NCI-H748 treated with DMSO at 0.1 percent for 48 hours (cell line): ENCODE data around the gene LRRC72.
"Not testable (repeated sequence)": the region's sequence is repeated elsewhere in the genome, so short reads cannot be mapped to it uniquely, and the experiment has no call there.

Source experiments
- DNase-seq: peaks from one replicate; lab custom pipeline; 2025; lab: John Stamatoyannopoulos, UW

Gene LRRC72

GRCh38 chr7:16528520-16528919 is 1.9 kb downstream of the LRRC72 start:
- no peak for DNase-seq

- no peak for DNase-seq
Measured at GRCh38 chr7:16529697-16530096, 3.1 kb downstream of the LRRC72 start.

GRCh38 chr7:16531707-16532106 is 5.1 kb downstream of the LRRC72 start:
- no peak for DNase-seq

GRCh38 chr7:16532272-16532671 is 5.6 kb downstream of the LRRC72 start:
- no peak for DNase-seq

DNA sequence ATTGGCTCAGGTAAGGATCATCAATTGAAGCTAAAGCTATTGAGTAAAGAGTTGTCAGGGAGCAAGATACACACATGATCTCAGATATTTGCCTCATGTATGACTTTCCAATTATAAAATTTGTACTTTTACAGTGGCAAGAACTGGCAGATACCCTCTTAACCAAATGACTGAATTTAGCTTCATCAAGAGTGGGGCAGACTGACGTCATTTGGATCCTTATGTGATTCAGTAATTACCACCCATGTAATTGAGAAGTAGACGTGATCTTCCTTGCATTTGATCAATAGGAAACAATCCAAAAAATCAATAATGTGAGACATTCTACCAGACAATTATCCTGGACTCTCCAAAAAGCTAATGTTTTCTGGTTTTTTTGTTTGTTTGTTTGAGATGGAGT is 8.9 kb downstream of the LRRC72 start:
- DNase-seq, result no peak

DNA sequence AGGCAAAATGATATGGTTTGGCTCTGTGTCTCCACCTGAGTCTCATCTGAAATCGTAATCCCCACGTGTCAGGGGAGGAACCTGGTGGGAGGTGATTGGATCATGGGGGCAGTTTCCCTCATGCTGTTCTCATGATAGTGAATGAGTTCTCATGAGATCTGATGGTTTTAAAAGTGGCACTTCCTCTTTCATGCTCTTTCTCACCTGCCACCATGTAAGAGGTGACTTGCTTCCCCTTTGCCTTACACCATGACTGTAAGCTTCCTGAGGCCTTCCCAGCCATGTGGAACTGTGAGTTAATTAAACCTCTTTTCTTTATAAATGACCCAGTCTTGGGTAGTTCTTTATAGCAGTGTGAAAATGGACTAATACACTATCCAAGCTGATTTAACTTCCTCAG is 13.9 kb downstream of the LRRC72 start:
- not testable (repeated sequence) for DNase-seq

GRCh38 chr7:16542401-16542800 is 15.8 kb downstream of the LRRC72 start:
- no peak for DNase-seq

GRCh38 chr7:16543456-16543855 is 16.8 kb downstream of the LRRC72 start:
- no peak for DNase-seq

- DNase-seq, result no peak
Measured at GRCh38 chr7:16546921-16547505, 20.4 kb downstream of the LRRC72 start.

GRCh38 chr7:16548428-16548827 is 21.8 kb downstream of the LRRC72 start:
- no peak for DNase-seq

- no peak for DNase-seq
Measured at GRCh38 chr7:16550671-16551070, 24.0 kb downstream of the LRRC72 start.

DNA sequence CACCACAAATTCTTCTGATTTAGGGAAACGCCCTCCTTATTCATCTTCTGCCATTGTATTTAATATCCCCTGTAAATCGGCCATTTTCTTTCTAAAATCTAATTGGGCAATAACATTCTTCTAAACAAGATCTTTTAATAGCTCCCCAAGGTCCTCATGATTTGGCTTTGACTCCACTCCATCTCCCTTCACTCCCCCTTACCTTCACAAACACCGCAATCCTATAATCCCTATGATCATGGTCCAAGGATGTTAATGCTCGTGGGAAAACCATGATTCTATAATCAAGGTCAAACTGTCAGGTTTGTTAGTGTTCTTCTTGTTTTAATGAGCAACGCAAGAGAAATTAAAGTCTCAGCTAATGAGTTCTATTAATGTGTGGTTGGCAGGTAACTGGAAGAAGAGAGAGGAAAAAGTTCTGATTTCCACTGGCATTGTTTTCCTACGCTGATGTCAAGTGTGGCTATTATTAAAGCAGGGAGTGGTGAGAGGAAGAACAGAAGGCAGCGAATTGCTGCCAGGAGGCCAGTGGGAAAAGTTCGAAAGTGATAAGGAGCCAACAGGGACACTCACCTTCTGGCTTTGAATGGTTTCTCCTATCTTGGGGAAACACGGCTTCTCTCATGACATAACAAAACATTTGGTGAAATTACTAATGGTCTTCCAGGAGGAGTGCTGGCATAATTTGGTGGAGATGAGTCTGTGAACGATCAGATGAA is 28.1 kb downstream of the LRRC72 start:
- DNase-seq, result no peak

DNA sequence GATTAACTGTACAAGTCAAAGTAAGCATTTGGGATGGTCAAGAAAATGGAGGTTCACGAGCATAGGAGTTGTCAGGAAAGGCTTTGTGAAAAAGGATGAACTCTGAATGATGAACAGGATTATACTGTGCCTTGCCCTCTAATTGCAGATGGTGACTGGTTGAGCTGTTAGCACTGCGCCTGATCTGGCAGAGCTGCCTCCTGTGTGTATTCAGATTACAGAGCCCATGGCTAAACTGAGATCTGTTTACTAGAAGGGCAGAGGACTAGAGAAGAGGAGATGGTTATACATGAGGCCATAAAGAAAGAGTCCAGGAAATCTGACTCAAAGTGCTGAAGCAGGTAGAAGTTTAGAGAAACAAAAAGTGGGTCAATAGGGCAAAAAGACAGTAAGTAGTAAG is 29.7 kb downstream of the LRRC72 start:
- DNase-seq, result no peak

DNA sequence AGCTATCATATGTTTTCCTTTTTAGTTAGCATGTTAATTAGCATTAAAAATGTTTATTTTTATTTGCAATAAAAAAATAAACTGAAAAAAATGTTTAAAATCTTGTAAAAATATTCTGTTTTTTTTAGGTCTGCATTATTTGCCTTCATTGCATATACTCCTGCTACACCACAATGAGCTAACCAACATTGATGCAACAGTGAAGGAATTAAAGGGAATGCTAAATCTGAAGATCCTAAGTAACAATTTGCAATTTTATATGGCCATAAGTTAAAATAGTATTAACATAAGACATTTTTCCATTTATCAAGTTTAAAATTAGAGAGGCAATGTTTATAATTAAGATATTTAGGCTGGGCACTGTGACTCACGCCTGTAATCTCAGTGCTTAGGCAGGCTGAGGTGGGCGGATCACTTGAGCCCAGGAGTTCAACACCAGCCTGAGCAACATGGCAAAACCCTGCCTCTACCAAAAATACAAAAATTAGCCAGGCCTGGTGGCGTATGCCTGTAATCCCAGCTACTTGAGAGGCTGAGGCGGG is 32.2 kb downstream of the LRRC72 start:
- no peak for DNase-seq

DNA sequence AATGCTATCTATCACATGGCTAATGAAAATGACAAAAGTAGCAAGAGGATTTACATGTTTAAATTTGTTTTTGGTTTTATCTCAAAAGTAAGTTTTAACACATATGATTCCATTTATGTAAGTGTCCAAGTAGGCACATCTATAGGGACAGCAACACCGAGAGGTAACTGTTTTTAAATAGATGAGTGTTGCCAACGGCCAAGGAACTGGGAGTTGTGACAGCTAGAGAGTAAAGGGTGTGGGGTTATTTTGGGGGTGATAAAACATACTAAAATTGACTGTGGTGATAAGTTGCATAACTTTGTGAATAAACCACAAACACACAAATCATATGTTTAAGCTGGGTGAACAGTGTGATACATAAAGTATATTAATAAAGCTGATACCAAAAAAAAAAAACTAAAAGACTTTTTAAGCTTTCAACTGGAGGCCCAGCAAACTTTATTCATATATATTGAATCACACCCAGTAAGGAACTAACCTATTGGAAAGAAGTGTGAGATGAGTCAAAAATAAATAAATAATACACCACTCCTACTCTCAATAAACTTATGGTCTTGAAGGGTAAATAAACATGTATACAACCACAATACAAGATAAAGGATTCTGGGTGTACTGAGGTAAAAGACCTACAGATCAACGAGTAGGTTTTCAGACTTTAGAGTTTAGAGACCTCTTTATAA is 33.0 kb downstream of the LRRC72 start:
- no peak for DNase-seq

GRCh38 chr7:16561943-16562342 is 35.3 kb downstream of the LRRC72 start:
- DNase-seq, result no peak

- no peak for DNase-seq
Measured at GRCh38 chr7:16562456-16563220, 36.0 kb downstream of the LRRC72 start.

- DNase-seq, result no peak
Measured at GRCh38 chr7:16563281-16564022, 36.8 kb downstream of the LRRC72 start.

- DNase-seq, result no peak
Measured at GRCh38 chr7:16564023-16564380, 37.4 kb downstream of the LRRC72 start.

- DNase-seq, result peak; percentile 82
Measured at GRCh38 chr7:16564909-16565426, 38.3 kb downstream of the LRRC72 start.

- DNase-seq, result no peak
Measured at GRCh38 chr7:16571941-16572340, 45.3 kb downstream of the LRRC72 start.
